Cardiac septum (tissue), 1 donor: Measurements from ENCODE around the gene IL15. TPM values are rescaled to one million over a fixed set of nuclear protein-coding genes. Genes with fewer than 3 reads are reported as not detected.
"Not testable (repeated sequence)": the region's sequence is repeated elsewhere in the genome, so short reads cannot be mapped to it uniquely, and the experiment has no call there.

Experiments
- DNase-seq: peaks from one replicate; pipeline ENCODE4 v3.0.0-alpha.2; 2020; ENCODE audit warnings: low spot score
- intact Hi-C: fragments of 100-400 bp; cut with DNase I; formaldehyde crosslinking; loops from one replicate; pipeline ENCODE4 v1.14.0; 2022
- total RNA-seq: library from RNA; stranded (reverse); fragmentation: NEBNext Ultra II Directional; extraction: Animal tissue kit (Norgen Biotek cat#: 25700); gene quantifications from one replicate; pipeline ENCODE4 v1.2.1, GENCODE V29; 2021
- donor health status: DM: no; HTN: no; CAD: no.

Gene IL15
- total RNA-seq, 1 donor from 2014 or later, result 3.1 TPM

DNA sequence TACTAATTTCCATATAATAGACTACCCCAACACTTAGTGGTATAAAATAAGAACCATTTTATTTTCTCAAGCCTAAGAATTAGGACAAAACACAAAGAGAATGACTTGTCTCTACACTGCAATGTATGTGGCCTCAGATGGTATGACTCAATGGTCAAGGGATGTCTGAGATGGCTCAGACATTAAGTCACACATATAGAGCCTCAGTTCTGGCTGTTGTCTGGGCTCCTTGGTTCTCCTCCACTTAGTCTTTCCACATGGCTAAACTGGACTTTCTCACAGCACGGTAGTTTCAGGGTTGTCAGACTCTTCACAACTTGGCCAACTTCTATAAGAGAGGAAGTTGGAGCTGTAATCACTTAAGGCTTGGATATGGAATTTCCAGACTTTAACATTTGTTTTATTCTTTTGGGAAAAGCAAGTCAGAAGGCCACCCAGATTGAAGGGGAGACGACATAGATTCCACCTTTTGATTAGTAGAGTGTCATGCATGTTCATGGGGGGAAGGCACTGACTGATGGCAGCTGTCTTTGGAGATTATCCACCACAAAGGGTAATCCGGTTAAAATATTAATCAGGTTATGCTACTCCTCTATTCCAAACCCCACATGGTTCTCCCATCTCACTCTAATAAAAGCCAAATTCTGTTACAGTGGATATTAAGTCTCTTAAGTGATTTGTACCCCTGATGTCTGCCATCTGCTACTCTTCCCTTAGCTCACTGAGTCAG lies 9.4 kb downstream of the IL15 start:
- intact Hi-C loops, result no loop called here
- no peak for DNase-seq

DNA sequence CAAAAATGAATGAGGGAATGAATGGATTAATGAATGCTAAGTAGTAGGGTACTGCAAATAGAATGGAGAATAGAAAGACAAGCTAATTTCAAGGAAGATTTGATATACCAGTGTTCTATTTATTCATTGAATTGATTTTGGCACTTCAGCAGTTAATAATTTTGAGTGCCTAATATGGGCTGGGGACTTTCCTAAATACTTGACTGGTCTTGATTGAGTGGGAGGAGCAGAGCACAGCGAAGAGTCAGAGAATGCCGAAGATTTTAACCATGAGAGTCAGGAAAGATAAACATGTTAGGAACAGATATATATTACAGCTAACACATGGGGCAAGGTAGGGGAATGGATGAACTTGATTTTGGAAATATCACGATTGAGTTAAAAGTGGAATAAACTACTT lies 10.6 kb downstream of the IL15 start:
- DNase-seq, result no peak
- intact Hi-C loops, result no loop called here

DNA sequence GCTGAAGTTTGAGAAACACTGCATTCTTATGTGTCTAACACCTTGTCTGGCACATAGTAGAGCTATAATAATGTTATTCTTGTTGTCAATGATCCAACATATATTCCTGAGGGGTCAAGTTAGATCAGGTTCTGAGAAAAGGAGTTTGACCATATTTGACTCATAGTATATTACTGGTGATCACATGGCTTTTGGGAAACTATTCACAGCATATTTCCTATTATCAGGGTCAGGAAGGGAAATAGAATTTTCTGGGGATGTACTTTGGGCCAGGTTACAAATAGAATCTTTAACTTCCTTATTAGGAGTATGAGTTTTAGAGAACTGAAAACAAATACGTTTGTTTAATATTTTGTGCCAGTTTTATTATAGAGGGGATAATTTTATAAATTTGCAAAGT lies 11.6 kb downstream of the IL15 start:
- intact Hi-C loops, result no loop called here
- no peak for DNase-seq

DNA sequence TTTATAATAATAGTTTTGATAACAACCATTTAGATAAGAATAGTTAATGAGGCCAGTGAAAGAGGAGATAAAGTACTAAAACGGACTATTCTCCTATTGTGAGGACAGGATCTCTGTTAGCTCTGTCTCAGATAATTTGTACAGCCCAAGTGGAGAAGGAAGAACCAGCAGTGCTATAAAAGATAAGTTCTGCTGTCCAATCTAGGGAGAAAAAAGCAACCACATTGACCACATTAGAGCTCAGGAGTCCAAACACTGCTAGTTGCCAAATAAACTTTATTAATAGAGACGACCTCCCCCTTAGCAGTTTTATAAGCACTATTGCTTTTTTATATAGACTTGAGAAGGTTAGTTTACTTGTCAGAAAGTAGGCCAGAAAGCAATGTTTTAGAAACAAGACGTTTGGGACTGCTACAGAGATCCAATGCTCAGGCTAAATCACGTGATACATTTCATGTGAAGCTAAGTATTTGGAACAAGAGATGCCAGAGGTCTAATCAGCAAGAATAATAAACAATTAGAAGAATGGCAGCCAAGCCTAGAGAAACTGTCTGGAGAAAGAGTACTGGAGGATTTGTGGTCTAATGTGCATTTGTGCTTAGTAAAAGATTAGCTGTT lies 15.9 kb downstream of the IL15 start:
- intact Hi-C loops, result no loop called here
- no peak for DNase-seq

DNA sequence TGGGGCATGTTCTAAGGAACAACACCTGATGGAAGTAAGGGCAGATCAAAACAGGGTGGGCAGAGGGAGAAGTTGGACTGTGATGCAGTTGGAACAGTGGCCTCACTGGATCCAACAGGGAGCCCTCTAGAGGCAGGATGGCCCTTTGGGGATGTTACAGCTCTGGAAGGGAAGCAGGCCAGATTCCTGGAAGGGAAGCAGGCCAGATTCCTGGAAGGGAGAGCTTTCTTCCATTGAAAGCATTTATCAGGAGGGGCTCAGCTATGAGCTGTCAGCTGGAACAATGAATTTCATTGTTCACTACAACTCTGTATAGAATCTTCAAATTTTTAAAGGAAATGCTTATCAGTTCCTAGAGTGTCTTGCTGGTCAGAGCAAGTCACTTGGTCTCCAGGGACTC lies 17.7 kb downstream of the IL15 start:
- intact Hi-C loops, result loop anchor here (2.0 kb wide), 1 partner anchor 17 kb away; the partner anchor contains the start of gene IL15
- DNase-seq, result peak; percentile 77

DNA sequence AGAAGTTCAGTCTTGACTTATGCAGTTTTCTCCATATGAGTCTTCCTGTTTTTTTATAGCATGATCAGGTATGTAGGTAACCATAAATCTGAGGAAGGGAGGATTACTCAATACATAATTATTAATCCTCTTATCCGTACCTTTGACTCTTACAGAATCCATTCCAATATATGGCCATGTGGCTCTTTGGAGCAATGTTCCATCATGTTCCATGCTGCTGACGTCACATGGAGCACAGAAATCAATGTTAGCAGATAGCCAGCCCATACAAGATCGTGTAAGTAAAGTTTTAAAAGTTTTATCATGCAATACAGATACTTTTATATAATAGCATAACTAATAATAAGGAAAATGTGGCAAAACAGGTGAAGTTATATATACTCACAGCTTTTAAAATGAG lies 19.6 kb downstream of the IL15 start:
- no peak for DNase-seq
- intact Hi-C loops, result no loop called here

DNA sequence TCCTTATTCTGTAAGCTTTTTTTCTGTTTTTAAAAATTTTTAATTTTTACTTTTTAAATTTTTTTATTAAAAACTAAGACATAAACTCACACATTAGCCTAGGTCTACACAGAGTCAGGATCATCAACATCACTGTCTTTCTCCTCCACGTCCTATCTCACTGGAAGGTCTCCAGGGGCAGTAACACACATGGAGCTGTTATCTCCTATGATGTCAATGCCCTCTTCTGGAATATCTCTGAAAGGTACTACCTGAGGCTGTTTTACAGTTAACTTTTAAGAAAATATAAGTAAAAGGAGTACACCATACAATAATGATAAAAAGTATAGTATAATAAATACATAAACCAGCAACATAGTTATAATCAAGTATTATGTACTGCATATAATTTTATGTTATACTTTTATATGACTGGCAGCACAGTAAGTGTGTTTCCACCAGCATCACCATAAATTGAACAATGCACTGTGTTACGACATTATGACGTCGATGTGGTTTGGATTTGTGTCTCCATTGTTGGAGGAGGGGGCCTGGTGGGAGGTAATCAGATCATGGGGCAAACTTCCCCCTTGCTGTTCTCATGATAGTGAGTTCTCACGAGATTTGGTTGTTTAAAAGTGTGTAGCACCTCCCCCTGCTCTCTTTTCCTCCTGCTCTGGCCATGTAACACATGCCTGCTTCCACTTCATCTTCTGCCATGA lies 21.3 kb downstream of the IL15 start:
- DNase-seq, result no peak
- intact Hi-C loops, result no loop called here

DNA sequence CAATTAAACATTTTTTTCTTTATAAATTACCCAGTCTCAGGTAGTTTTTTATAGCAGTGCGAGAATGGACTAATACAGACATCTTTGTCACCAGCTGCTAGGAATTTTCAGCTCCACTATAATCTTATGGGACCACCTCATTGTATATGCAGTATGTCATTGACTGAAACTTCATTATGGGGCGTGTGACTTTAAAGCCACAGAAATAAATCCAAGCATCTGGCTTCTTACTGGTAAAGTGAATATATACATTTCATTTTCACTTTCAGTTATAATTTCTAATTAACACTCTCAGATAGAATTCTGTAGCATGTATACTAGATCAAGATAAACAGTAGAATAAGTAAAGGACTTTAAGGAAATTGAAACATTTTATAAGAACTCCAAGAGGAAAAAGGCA lies 21.9 kb downstream of the IL15 start:
- intact Hi-C loops, result no loop called here
- DNase-seq, result no peak

DNA sequence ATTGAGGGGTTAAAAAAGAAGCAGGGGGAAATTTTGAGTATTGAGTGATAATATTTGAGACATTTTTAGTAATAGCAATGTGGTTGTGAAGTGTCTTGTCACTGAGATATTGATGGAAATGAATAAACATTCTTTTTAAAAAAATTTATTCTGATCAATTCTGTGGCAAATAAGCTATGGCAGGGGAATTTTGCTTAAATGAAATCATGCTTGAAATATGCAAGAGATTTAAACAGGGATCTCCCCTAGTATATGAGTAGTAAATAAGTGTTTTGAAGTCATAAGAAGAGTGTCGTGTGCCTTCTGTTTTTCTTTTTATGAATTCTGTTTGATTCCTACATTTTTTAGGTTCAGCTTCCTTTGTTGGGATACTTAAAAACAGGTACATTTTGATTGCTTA lies 23.2 kb downstream of the IL15 start:
- no peak for DNase-seq
- intact Hi-C loops, result no loop called here

DNA sequence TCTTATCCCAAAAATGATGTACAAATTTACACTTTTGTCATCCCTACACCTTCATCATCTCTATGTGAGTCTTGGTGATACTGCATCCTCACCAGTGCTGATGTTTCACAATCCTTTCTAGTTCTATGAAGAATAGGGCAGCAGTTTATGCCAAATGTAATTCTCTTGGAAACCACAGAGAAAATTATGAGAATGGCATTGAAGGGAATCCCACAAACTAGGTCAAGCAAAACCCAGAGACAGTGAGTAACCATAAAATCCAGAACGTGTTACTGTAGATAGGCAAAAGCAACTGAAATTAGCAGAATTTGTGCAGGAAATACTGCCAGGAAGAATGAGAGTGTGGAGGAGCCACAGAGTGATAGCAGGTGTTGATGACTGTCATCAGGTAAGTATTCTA lies 24.5 kb downstream of the IL15 start:
- intact Hi-C loops, result no loop called here
- DNase-seq, result no peak

DNA sequence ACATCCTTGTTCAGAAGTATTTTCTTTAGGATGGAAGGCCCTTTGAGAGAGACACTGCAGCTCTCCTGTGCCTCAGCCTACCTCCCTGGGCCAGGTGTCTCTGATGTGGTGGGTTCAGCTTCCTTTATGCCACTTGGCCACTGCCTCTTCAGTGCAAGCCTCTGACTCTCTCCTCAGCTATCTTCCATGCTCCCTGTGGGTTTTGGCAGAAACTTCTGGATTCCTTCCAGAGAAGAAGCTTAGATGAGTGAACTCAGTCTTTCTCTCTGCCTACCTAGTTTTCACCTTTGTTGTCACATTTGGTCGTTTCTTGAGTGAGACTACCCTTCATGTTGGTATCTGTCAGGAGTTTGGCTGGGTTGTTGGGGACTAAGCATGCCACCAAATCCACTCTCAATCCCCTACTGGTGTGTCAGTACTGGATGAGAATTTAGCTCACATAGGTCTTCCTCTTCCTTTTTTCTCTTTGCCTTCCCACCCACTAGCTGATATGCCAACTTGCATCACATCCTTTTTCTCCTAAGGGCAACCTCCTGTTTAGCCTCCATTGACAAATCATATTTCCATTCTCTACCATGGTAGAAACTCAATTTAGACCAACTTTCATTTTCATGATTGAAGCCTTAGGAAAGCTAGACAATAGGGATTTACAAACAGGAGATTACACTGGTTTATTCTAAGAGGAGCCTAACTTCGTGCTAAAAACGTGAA lies 32.0 kb downstream of the IL15 start:
- intact Hi-C loops, result no loop called here
- DNase-seq, result no peak

DNA sequence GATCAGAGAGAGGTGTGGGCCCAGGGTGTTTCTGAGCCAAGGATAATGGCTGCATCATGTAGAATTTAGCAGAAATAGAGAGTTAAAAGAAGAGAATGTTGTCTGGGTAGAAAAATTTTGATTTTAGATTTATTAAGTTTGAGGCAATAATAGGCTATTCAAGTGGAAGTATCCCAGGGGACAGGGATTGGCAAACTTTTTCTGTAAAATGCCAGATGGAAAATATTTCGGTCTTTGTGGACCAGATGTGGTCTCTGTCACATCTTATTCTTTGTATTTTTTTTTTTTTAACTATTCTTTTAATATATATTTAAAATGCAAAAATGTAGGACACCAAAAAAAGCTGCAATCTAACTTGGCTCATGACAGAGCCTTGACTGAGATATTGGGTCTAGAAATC lies 33.1 kb downstream of the IL15 start:
- intact Hi-C loops, result no loop called here
- DNase-seq, result no peak

DNA sequence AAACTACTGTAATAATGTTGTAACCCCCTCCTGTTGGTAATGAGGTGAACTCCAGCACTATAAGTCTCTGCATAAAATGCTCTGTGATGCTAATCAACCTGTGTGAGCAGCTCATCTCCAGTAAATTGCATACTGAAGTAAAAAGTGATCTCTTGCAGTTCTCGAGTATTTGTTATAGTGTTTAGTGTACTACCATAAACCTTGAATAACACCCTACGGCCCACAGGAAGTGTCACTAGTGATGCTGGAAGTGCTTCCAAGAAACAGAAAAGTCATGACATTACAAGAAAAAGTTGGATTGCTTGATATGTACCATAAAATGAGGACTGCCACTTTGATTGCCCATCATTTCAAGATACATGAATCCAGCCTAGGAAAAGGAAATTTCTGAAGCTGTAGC lies 39.0 kb downstream of the IL15 start:
- intact Hi-C loops, result no loop called here
- no peak for DNase-seq

DNA sequence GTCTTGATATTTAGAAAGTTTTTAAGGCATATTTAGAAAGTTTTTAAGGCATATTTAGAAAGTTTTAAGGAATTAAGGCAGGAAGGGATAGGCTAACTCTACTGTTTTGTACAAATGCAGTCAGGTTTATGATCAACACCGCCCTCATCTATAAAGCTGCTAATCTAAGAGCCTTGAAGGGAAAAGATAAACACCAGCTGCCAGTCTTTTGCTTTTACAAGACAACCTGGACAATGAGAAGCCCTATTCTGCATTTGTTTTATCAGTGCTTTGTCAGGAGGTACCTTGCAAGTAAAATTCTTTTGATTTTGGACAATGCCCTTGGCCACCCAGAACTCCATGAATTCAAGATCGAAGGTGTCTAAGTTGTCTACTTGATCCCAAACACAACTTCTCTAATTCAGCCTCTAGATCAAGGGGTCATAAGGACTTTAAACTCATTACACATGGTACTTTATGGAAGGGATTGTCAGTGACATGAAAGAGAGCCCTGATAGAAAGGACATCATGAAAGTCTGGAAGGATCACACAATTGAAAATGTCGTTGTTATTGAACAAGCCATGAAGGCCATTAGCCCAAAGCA lies 39.8 kb downstream of the IL15 start:
- intact Hi-C loops, result no loop called here
- DNase-seq, result no peak

DNA sequence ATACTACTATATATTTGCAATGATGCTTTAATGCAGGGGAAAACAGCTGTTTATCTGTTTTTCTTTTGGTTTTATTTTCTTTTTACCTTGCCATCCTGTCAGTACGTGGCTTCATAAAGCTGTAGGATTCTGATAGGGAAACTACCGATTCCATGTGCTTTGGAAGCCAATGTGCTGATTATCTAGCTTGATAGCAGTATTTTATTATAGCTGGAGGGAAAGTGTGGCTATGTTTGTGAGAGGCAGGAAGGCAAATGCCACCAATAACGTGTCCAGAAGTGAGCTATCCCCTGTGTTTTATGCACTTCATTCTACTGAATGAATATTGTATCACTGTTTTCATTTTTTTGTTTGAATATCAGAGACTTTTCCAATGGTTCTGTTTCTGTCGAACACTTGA lies 43.7 kb downstream of the IL15 start:
- no peak for DNase-seq
- intact Hi-C loops, result no loop called here

DNA sequence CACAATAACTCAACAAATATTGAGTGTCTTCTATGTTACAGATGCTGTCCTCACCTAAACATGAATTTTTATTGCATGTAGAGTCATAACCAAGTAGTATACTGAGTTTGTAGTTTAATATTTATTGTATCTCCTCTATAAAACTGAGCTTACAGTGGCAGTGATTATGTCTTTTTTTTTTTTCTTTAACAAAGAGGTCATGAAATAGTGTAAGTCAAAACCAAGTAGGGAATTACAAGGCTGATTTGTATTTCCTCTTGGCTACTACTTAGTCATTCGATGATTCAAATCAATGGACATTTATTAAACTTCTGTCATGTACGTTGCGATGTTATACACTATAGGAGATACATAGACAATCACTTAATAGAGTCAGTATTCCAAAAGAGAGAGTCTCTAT lies 48.4 kb downstream of the IL15 start:
- intact Hi-C loops, result no loop called here

DNA sequence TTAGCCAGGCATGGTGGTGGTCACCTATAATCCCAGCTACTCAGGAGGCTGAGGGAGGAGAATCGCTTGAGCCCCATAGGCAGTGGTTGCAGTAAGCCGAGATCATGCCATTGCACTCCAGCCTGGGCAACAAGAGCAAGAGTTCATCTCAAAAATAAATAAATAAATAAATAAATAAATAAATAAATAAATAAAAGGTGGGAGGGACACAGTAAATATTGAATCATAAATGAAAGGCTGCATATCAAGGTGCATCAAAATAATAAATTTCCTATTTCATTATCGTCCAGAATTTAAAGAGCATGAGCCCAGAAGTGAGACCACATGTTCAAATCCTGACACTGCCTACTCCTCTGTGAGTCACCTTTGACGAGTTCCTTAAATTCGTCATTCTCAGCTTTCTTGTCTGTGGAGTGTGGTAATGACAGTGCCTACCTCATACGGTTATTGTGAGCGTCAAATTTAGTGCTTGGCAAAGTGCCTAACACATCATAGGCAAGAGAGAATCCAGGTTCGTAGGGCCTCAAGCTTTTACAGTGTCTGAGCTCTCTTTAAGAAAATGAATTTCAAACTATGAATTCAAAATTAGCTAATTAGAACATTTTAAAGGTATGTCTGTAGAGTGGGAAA lies 49.9 kb downstream of the IL15 start:
- DNase-seq, result no peak
- intact Hi-C loops, result no loop called here

More for the DNA sequence above, 48.4 kb downstream of the IL15 start:
- no peak for DNase-seq

DNA sequence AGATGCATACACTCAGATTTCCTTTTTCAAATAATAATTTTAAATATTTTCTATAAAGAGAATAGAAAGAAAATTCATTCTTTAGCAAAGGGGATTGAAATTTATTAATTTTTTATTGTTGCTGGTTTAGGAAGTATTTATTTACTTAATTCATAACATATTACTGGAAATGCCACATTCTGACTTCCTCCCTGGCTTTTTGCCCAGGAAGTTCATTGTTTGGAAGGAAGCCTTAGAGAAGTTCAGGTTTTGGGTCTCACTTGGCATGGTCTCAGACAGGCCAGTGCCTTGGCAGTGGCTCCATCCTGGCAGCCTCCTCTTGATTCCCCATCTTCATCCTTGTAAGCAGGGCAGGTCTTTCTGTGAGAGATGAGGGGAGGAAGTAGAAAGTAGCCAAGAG lies 50.5 kb downstream of the IL15 start:
- intact Hi-C loops, result no loop called here
- DNase-seq, result no peak

DNA sequence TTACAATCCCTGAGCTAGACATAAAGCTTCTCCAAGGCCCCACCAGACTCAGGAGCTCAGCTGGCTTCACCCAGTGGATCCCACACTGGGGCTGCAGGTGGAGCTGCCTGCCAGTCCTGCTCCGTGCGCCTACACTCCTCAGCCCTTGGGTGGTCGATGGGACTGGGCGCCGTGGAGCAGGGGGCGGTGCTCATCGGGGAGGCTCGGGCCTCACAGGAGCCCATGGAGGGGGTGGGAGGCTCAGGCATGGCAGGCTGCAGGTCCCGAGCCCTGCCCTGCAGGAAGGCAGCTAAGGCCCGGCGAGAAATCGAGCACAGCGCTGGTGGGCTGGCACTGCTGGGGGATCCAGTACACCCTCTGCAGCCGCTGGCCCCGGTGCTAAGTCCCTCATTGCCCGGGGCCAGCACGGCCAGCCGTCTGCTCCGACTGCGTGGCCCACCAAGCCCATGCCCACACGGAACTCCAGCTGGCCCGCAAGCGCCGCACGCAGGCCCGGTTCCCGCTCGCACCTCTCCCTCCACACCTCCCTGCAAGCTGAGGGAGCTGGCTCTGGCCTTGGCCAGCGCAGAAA lies 53.4 kb downstream of the IL15 start:
- DNase-seq, intact Hi-C loops: not testable (repeated sequence)
